ENCODE data around the gene PTPN14.

PTPN14 gene

DNA sequence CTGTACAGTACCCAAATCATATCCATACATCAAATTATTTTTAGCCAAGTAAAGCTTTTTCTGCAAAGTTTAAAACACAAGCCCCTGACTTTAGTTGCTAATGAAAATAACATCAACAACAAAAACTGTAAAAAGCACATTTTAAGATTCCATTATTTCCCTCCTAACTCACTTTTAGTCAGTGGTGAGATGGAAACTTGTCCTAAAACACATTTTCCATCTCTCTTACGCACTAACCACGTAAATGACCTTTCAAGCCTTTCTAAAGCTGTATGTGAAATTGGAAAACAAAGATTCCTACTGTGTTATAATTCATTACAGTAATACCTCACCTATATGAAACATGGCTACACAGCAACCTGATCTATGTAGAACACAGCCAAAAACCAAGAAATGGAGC, 77.5 kb downstream of the PTPN14 start:
- no peak for DNase-seq

DNA sequence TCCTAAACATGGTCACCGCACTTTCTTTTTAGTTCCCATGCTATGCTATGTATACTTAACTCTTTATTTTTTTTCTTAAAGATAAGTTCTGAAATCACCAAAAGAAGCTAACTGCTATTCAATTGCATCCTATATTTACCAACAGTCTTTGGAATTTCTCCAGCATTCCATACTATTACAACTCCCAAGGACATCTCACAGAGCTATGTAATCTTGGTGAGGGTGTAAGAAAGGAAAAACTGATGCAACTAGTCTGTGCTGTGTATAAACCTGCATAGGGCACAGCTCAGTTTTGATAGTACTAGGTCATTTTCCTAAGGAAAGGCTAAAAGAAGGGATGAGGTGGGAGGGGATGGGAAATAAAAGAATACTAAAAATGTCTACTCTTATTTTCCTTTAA, 78.0 kb downstream of the PTPN14 start:
- DNase-seq = no peak

DNA sequence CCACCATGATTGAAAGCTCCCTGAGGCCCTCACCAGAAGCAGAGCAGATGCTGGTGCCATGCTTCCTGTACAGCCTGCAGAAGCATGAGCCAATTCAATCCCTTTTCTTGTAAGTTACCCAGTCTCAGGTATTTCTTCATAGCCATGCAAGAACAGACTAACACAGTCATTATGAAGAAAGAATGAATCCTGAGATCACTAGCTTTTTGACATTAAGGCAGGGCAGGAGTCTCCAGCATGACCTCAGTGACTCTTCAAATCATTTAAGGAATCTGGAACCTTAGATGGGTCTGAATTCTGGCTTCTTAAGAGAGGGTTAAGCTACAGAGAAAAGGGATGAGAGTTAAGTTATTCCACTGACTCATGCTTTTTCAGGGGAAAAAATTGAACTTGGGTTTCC, 79.0 kb downstream of the PTPN14 start:
- DNase-seq = no peak

DNA sequence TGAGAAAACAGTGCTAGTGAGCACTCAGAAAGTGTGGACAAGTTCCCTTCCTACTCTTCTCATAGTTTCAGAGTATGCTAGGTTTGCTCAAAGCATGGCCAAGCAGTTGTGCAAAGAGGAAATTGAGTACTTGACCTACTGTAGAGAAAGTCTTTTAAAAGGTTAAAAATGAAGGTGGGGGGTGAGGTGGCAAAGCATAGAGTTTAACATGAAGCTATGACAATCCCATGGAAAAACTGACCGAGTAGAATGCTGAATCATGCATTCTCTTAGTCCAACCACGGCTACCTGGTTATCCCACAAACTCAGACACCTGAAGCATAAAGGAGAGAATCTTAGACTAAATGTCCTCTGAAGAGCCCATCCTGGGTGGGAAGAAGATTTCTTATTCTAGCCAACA, 79.9 kb downstream of the PTPN14 start:
- no peak for DNase-seq

DNA sequence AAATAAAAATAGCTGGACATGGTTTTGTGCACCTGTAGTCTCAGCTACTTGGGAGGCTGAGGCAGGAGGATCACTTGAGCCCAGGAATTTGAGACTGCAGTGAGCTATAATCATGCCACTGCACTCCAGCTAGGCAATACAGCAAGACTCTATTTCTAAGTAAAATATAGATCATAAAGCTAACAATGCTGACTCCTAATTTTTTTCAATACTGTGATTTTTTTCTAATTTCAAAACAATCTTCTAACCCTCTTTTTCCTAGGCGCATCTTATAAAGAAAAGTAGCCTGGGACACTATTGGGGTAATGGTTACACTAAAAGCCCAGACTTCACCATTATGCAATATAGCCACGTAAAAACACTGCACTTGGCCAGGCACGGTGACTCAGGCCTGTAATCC, 81.3 kb downstream of the PTPN14 start:
- no peak for DNase-seq

DNA sequence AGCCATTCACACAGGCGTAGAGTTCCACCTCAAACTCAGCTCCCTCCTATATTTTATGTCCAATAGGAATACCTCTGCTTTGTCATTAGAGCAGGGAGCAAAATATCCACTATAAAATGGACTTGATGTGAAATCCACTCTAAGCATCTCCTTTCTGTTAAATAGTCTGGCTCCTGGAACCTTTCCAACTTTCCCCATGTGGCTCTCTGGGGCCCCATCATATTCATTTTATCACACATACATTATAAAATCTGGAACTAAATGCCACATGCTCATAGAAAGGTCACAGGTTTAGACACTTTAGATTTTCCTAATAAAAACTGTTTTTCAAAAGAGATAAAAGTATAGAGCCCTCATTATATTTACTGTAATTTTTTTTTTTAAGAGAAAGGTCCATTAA, 82.1 kb downstream of the PTPN14 start:
- DNase-seq = no peak

DNA sequence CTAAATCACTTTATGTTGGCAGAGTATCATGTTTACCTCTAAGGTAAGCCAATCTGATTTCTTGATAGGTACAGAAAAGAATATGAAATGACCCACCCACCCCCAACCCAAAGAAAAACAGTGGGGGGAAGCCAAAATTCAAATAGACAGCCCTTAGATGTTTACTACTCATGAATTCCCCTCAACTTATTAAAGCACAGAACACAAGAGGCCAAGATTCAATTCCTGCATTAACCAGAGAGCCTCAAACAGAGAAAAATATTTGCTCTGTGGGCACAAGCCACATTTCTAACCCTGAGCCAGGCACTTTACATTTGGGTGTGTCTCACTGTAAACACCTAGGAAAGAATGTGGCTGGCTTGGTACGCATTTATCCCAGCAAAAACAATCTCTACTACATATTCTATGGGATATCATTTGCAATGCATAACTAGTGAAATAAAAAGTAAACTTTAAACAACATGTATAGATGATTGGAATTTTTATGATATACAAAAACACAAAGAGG, 84.3 kb downstream of the PTPN14 start:
- no peak for DNase-seq

DNA sequence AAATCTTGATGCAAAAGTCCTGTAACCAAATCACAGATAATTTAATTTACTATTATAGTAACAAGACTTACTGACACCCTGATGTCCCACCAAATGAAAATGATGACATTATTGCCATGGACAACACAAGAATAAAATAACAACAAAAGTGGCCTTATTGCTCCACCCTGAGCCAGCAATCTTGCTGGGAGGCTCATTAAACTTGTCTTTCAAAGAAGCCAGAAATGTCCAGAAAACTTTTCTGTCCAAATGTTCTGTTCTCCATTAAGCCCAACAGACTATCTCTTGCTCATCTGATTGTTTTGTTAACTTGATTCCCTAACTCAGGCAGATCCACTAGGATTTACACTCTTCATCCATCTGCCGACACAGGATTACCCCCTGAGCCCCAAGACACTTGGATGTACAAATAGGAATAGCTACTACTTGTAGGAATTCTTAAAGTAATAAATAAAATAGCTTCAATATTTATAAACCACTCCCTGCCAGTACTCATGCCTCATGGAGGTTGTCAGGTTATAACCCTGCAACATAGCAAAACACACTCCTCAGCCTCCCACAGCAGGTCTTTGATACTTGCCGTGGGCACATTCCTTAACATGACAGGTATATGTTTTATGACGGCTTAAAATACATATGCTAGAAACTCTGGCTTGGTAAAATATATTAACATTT, 84.9 kb downstream of the PTPN14 start:
- no peak for DNase-seq

DNA sequence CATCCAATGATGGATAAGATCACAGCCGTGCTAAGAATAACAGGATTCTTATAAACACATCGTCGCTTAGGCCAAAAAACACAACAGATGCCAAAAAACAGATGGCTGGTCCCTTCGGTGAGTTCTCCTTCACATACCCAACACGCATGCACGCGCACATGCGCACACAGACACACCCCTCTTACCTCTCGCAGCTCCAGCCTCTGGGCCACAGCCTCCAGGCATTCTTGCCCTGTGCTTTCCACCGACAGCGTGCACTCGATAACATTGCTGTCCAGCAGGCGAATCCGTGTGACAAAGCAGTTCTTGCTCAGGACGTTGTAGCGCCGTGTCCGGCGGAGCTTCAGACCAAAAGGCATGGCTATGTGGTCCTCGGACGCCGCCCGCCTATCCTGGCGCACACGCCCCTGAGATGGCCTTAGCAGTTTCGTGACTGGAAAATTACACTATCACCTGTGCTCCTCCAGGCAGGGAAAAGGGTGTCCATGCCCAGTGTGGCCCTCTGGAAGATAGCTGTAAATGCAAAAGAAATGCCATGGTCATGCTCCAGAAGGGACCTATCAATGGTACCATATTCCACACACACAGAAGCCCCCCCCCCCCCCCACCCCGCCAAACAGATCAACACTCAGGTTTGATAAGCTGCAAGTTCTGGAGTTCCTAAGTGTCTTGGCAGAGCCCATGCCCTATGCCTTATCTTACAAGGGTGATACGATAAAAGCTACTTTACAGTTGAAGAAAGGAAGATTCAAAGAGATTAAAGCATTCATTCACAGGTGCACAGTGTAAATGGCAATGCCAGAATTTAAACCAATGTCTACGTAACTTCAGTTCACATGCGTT, 86.7 kb downstream of the PTPN14 start:
- no peak for DNase-seq

DNA sequence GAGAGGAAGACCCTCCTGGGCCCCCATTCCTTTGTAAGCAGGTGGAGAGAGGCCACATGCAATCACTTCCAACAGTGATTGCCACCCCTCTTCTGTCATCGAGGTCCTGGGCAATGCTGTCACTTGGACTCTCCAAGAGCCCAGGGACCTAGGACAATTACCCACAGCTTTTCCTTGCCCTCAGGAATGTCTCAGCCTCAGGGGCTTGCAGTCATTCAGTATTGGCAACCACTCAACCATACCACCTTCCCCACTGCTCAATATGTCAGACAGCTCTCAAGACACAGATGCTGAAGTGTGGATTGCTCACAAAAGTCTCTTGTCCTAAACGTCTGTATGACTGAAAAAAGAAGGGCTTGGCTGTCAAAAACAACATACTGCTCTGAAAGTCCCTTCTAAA, 87.8 kb downstream of the PTPN14 start:
- no peak for DNase-seq

DNA sequence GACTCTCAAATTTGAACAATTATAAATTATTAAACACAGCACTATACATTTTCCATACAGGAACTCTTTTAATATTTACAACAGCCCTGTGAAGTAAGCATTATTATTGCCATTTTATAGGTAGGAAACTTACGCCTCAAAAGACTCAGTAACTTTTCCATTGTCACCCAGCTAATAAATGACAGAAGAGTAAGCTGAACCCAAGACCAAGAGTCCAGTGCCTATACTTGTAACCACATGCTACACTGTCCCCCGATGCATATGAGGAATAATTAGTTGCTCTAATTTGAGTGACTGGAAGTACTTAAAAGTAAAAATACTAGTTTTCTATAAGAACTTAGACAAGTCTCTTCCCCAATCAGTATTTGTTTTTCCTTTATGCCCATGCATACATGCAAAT, 88.5 kb downstream of the PTPN14 start:
- DNase-seq = no peak

DNA sequence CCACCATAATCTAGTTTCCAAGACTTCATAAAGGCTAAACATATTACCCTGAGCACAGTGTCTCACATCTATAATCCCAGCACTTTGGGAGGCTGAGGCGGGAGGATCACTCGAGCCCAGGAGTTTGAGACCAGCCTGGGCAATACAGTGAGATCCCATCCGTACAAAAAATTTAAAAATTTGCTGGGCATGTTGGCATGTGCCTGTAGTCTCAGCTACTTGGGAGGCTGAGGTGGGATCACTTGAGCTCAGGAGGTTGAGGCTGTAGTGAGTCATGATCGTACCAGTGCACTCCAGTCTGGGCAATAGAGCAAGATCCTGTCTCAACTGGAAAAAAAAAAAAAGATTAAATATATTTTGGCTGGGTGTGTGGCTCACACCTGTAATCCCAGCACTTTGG, 90.1 kb downstream of the PTPN14 start:
- DNase-seq = no peak

DNA sequence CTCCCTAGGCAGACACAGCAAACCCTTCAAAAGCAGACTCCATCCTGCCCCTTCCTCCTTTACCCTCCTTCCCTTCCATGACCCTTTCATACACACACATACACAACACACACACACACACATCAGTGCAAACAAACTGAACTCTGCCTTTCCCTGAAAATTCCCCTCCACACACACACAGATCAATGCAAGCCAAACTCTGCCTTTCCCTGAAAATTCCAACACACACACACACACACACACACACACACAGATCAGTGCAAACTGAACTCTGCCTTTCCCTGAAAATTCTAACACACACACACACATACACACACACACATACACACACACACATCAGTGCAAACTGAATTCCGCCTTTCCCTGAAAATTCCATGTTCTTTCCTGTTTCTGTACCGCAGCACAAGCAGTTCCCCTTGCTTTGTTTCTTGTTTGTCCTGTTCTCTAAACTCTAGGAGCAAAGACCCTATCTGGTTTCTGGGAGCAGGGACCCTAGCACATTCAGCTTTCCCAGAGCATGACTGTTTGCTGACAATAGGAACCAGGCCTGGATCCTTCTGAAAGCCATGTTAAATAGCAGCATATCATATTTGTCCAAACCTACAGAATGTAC, 91.0 kb downstream of the PTPN14 start:
- DNase-seq = no peak

DNA sequence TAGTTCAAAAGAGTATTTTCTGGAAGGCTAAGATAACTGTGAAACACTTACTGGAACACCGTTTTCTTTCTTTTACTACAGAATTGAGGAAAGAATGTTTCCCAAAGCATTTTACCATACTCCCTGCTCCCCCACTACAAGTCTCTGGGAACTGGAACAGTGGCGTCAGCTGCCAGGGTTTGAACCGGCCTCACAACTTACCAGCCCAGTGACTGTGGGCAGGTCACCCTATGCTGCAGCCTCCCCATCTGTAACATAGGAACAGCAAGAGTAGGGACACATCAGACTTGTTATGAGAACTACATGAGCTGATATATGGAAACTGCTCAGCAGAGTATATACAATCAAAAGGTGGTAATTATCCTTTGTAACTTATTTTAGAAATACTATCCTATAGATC, 91.5 kb downstream of the PTPN14 start:
- no peak for DNase-seq

DNA sequence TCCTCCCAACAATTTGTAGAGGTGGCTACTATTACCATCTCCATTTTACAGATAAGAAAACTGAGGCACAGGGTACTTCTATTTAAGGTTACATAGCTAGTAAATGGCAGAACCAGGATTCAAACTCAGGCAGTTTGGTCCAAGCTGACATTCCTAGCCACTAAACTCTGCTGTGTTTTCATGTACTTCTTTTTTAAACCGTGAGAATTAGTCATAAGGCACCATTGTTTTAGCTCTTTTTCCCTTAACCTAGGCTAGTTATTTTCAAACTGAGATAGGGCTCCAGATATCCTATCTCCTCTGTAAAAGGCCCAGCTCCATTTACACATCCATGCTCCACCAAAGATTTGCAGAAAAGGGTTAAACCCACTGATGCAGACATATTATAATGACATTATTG, 92.9 kb downstream of the PTPN14 start:
- no peak for DNase-seq

DNA sequence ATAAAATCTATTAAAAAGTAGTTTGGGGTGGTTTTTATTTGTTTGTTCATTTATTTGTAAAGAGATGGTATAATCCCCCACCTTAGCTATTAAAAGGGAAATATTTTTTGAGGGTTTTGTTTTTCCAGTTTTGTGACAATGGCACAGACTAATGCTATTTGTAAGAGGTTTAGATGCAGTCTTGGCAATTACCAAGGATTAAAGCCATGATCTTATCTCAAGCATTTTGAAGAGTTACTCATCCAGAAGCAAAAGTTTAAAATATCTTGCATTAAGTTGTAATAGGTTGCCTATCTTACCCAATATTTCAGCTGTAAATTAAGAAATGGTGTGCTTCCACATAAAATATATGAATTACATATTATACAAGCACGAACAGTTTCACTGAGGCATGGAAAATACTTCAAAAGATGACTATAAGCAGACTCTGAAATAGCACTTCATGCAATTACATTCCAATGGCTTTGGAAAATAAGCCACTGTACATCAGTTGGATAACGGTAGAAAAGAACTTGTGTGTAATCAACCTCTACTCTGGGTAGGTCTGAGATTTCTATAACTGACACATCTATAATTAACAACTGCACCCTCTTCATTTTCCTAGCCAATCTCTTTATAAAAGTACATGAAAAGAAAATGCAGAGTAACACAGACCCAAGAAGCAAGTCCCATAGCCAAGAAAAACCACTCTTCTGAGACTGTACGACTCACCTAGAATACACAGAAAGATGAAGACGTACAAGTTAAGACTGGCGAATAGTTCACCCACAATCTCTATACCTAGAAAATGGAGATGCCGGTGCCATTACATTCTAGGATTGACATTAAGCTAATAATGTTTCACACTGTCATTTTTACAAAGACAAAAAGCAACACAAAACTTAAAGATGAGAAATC, 95.2 kb downstream of the PTPN14 start:
- no peak for DNase-seq

DNA sequence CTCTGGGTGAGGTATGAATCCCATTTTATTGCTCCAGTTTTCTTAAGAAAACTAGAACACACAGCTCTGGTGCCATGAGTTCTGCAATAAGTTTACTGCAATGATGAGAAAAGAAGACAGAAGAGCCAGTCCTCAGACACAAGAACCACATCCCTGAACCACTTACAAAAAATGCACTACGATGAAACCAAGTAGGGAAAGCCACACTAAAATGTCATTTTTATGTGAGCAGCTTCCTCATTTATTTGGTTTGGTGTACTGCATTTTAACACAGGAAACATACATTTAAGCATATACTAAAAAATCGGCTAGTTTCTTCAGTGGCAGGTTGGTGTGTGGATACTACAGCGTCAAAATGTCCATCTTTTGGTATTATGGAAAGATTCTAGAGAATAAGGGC, 95.9 kb downstream of the PTPN14 start:
- no peak for DNase-seq

DNA sequence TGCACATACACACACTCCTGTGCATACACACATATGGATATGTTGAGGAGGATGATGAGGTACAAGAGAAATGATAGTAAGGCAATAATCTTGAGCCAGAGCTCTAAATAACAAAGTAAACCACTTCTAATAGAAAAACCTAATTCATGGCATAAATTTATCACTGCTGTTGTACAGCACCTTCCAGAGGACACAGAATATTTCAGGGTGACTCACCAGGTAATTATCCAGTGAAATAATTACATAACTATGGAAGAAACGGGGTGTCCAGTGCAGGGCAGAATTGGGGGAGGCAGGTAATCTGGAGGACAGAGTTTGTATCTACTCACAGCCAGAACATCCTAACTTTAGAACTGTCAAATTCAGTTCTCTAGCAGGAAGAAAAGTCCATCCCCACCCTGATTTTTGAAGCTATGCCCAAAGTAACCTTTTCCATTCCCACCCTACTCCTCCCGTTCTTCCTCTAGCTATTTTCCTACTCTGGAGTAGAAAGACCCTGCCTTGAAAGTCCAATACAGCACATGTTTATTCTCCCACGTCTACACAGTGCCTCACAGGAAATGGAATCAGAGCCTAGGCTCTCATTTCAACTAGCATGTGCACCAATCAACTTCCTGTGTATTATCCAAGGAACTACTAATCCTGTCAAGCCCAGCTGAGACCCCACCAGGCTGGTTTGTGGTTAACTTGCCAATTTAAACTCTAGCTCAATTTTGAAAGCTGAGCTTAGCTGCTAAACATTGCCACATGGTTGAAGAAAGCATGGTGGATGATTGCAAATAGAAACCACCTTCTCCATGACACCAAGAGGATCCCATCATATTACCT, 96.6 kb downstream of the PTPN14 start:
- no peak for DNase-seq

DNA sequence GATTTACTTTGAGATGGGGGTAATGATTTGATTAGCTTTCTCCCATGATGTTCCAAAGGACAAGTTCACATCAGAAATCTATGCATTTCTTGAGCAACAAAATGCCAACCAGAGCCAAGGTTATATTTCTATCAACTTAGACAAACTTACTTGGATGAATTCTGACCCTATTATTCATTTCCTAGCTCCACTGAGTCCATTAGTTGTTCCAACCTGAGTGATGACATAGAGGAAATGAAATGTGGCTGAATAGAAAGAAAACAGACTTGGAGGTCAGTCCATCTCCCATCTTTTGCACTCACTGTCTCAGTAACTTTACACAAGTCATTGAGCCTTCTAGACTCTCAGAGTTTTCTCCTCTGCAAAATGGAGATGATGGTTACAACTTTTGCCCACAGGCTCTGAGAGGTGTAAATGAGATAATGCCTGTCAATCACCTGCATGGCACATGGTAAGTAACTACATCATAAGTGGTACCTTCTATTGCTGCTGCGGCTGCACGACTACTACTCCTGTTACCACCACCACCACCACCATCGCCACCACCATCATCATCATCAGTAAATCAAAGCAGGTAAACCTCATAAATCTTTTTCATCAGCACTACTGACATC, 98.2 kb downstream of the PTPN14 start:
- DNase-seq = no peak

DNA sequence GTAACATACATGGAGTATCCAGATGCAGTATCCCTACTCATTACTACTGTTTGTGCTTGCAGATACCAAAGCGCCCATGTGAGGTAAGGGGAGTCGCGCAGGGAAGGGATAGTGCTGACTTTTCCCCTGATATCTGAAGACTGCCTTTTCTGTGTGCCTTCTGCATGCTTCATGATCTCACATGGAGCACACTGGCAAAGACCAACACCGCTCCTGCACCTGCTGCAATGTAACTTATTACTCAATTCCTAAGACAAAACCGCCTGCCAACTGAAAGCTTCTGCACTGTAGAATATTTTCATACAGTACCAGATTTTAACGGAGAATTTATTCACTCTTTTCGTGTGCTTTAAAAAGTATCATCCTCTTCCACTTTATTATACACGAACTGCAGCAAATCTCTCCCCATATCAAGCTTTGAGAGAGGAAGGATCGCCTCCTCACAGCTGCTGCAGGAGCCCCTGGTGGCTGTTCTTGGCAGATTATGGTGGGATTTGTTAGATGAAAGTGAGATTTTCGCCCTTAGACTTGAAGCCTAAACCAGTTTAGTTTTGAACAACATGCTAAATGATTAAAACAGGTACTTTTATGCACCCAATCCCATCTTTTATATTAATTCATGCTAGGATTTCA, 99.1 kb downstream of the PTPN14 start:
- DNase-seq = no peak

DNA sequence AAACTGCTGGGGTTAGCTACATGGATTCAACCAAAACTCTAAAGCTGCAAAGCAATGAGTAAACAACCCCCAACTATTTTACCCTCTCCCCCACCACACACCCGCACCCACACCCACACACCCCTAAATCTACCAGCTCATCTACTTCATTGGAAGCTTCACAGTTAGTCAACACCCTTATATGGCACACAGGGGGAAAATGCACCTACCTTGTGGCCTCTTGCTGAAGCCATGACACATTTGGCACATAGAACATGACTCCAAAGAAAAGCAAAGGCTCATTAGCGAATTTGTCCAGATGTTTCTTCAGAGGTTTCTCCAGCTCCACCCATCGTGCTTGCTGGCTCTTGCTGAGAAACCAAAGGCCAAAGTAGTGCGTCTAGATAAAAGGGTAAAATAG, 99.8 kb downstream of the PTPN14 start:
- DNase-seq = no peak

Measured in OCI-M1 (cell line).